Neural crest cell (in vitro differentiated cells): ENCODE results near the gene INO80. TPM values are rescaled to one million over a fixed set of nuclear protein-coding genes. Genes with fewer than 3 reads are reported as not detected.

Source experiments
- DNase-seq: peaks from one replicate; pipeline ENCODE4 v3.0.0; 2021; ENCODE audit warnings: low read depth, mixed read lengths, low spot score
- H3K27ac Mint-ChIP-seq: one replicate; pipeline ENCODE4 v1.8.0; 2021; ENCODE audit warnings: mild to moderate bottlenecking, mixed read lengths; ENCODE audit not compliant: unreplicated experiment
- H3K27me3 Mint-ChIP-seq: 2 replicates; pipeline ENCODE4 v1.8.0; 2021; ENCODE audit warnings: low read depth, mild to moderate bottlenecking, mixed read lengths
- H3K36me3 Mint-ChIP-seq: 2 replicates; pipeline ENCODE4 v1.8.0; 2021; ENCODE audit warnings: low read depth, mild to moderate bottlenecking, mixed read lengths
- H3K4me1 Mint-ChIP-seq: 2 replicates; pipeline ENCODE4 v1.8.0; 2021; ENCODE audit warnings: mixed read lengths
- H3K4me3 Mint-ChIP-seq: one replicate; pipeline ENCODE4 v1.8.0; 2021; ENCODE audit warnings: mild to moderate bottlenecking, mixed read lengths
- H3K9me3 Mint-ChIP-seq: 2 replicates; pipeline ENCODE4 v1.8.0; 2021; ENCODE audit warnings: mixed read lengths
- total RNA-seq: library from RNA; stranded (reverse); gene quantifications from 2 replicates; pipeline ENCODE4 v1.2.1, GENCODE V29; 2021
- TF ChIP-seq, protein P1 (sequence below): fragments of 200-600 bp; sonication (generic); conservative IDR thresholded peaks from 2 replicates; pipeline ENCODE4 v1.5.0; 2021; ENCODE audit warnings: antibody characterized with exemption, mild to moderate bottlenecking

The INO80 gene
- total RNA-seq, 1 donor from 2014 or later, result 18.5 TPM

DNA sequence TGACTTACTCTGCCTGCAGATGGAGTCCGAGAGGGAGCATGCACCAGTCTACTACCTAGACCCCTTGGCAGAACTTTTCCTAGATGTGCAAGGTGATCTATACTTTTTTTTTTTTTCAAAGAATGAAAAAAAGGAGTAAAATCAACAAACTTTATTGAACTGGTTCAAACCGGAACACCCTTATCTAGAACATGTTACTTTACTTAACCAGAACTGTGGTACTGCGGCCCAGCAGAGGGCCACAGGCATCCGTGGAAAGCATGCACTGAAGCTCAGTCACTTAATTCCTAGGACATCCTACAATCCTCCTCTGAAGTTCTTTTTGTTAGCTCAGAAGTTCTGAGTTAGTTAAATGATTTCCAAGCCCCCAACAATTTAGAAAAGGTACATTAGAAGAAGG lies 141.2 kb downstream of the INO80 start:
- Mint-ChIP-seq H3K4me3 (no peak overlapping the region), H3K4me1 (peaks cover 7% of the 10 kb centered on the region), H3K27me3 (no peaks in the 10 kb centered on the region), H3K36me3 (no peaks in the 10 kb centered on the region), H3K9me3 (no peaks in the 10 kb centered on the region), H3K27ac (no peak overlapping the region)
- DNase-seq, result no peak
- TF ChIP-seq, protein P1, sequence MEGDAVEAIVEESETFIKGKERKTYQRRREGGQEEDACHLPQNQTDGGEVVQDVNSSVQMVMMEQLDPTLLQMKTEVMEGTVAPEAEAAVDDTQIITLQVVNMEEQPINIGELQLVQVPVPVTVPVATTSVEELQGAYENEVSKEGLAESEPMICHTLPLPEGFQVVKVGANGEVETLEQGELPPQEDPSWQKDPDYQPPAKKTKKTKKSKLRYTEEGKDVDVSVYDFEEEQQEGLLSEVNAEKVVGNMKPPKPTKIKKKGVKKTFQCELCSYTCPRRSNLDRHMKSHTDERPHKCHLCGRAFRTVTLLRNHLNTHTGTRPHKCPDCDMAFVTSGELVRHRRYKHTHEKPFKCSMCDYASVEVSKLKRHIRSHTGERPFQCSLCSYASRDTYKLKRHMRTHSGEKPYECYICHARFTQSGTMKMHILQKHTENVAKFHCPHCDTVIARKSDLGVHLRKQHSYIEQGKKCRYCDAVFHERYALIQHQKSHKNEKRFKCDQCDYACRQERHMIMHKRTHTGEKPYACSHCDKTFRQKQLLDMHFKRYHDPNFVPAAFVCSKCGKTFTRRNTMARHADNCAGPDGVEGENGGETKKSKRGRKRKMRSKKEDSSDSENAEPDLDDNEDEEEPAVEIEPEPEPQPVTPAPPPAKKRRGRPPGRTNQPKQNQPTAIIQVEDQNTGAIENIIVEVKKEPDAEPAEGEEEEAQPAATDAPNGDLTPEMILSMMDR, result no peak

DNA sequence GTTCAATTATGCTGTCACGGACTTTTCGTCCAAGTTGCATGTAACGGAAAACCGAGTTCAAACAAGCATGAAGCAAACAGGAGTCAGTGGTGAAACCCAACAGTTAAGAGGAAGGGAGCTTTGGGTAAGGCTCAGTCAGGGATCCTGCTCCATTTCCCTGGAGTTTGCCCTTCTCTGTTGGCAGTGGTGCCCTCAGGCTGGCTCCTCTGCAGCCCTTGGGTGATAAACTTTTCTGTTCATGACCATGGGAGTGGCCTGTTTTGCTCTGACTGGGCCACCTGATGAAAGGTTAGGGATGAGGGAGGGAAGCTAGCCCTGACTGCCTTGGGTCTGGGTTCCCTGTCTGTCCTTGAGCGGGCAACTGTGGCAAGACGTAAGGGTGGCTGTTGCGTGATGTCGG lies 146.7 kb downstream of the INO80 start:
- TF ChIP-seq, protein P1, result no peak
- no peak overlapping the region for H3K4me3 Mint-ChIP-seq
- peaks cover 13% of the 10 kb centered on the region for H3K4me1 Mint-ChIP-seq
- H3K9me3 Mint-ChIP-seq, result no peaks in the 10 kb centered on the region
- H3K27me3 Mint-ChIP-seq, result no peaks in the 10 kb centered on the region
- no peaks in the 10 kb centered on the region for H3K36me3 Mint-ChIP-seq
- no peak for DNase-seq
- H3K27ac Mint-ChIP-seq, result no peak overlapping the region

DNA sequence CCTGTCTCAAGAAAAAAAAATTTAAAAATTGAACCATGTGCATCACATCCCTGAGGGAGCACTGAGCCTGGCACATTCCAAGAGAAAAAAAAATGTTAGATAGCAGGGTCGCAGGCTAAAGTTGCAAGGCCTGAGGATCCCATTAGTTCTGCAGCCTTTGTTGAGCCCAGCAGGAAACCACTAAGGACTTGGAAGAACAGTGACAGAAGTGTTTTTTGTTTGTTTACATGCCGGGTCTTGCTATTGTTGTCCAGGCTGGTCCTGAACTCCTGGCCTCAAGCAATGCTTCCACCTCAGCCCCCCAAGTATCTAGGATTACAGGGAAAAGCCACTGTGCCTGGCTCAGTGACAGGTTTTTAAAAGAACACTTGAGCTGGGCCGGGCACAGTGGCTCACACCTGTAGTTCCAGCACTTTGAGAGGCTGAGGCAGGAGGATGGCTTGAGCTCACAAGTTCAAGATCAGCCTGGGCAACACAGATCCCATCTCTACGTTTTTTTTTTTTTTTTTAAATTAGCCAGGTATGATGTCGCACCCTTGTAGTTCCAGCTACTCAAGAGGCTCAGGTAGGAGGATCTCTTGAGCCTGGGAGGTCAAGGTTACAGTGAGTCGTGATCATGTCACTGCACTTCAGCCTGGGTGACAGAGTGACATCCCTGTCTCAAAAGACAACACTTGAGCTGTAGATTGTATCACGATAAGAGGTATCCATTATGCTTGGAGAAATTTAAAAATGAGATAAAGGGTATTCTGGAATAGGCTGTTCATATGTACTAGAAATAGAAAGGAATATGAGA lies 147.6 kb downstream of the INO80 start:
- Mint-ChIP-seq H3K4me3 (no peak overlapping the region), H3K27ac (no peak overlapping the region), H3K36me3 (no peaks in the 10 kb centered on the region), H3K4me1 (peaks cover 13% of the 10 kb centered on the region), H3K27me3 (no peaks in the 10 kb centered on the region), H3K9me3 (no peaks in the 10 kb centered on the region)
- DNase-seq, result no peak
- TF ChIP-seq, protein P1, result no peak

DNA sequence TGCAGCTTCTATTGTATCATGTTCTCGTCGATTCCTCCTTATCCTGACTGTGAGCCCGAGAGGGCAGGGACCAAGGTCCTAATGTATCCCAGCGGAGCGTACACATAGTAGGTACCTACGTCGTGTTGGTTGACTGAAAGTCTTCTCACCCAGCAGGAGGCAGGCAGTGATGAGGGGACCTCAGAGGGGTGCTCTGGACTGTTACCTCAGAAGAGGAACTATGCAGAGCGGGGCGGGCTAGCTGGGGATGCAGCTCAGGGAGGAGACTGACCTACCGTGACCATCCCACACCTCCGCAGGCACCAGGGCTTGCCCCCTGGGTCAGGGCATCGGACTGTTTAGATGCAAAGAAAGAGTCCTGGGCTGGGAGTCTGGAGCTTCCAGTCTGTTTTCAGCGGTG lies 151.4 kb downstream of the INO80 start:
- TF ChIP-seq, protein P1, result no peak
- Mint-ChIP-seq H3K36me3 (no peaks in the 10 kb centered on the region), H3K27me3 (no peaks in the 10 kb centered on the region), H3K27ac (no peak overlapping the region), H3K4me1 (peaks cover 12% of the 10 kb centered on the region), H3K9me3 (peaks cover 3% of the 10 kb centered on the region), H3K4me3 (no peak overlapping the region)
- no peak for DNase-seq

DNA sequence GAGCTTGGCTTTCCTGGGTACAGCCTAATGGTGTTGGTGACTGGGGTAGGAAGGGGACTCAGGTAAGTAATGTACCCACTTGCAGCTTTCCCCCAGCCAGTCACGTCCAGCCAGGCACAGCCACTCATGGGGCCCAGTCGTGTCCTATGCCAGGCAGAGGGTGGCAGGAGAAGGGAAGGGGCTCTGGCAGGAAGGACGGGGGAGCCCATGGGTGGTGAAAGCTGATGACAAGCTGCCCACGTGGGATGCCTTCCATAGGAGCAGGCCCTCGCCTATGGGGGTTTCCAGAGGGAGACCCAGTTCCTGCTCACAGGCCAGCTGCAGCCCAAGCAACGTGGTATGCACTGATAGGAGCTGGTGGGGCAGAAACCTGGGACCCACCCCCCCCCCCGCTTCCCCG lies 152.1 kb downstream of the INO80 start:
- no peak overlapping the region for H3K27ac Mint-ChIP-seq
- peaks cover 18% of the 10 kb centered on the region for H3K4me1 Mint-ChIP-seq
- H3K36me3 Mint-ChIP-seq, result no peaks in the 10 kb centered on the region
- no peaks in the 10 kb centered on the region for H3K27me3 Mint-ChIP-seq
- H3K4me3 Mint-ChIP-seq, result no peak overlapping the region
- TF ChIP-seq, protein P1, result no peak
- no peak for DNase-seq
- H3K9me3 Mint-ChIP-seq, result peaks cover 3% of the 10 kb centered on the region
